AG10803 (cell line): Measurements from ENCODE around the gene ADAMTS6.

ENCODE experiments used
- DNase-seq: peaks from one replicate; pipeline ENCODE4 v3.0.0; 2010; ENCODE audit warnings: low read depth
- H3K4me3 ChIP-seq: 2 replicates; pipeline ENCODE4 v1.5.1; 2011; ENCODE audit warnings: mild to moderate bottlenecking, low read length, control low read depth
- CTCF ChIP-seq: conservative IDR thresholded peaks from 2 replicates; pipeline ENCODE4 v1.5.1; 2011; ENCODE audit warnings: mild to moderate bottlenecking, low read length, control low read depth, inconsistent platforms

The ADAMTS6 gene

GRCh38 chr5:65102371-65102975, 379.2 kb downstream of the ADAMTS6 start:
- peak overlapping the region; percentile 50 for H3K4me3 ChIP-seq
- DNase-seq = peak; percentile 6
- TF ChIP-seq CTCF = no peak

DNA sequence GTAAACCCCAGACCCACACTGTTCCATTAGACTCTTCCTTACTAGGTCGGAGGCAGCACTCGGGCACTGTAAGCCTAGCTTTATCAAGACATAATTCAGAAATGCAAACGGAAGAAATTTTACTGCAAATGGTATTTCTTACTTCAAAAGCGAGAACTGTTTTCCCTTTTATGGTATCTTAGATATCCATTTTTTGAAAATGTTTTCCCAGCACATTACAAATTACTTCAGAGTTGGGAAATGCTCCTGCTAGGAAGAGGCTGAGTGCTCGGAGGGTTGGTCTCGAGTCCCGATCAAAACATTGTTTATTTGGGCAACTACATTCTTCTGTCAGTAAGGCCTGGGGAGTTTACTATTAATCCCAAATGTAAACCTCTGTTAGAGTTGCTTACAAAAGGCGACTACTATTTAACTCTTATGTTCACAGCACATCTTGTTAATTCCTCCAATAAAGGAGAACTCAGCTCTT, 380.1 kb downstream of the ADAMTS6 start:
- no peak for TF ChIP-seq CTCF
- H3K4me3 ChIP-seq = no peak overlapping the region
- DNase-seq = no peak

DNA sequence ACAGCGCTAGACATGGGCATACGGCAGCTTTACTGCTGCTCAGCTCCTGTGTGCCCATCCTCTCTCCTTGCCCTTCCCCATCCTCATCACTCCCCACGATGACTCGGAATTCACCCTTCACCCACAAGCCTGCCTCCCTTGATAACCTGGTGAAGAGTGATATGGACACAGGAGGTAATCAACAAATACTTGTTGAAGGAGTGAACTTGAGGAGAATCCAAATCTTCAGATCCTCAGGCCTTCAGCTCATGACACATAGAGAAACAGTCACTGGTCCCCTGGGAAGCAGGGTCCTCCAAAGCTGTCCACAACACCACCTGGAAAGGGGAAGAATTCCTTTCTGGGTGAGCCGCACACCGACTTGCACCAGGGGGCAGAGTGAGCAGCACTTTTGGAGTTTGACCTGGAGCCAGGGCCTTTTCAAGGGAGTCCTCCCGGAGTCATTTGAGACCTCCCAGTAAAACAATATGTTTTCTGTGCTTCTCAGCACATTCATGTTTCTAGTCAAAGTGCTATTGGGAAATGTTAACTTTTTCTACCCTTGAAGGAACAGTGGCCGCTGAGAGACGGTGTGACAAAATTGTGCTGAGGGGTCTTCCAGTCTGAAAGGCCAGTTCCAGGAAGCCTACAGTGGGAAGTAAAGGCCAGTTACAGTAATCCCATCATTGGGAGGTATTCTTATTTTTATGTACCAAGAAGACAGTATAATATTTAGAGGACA, 380.6 kb downstream of the ADAMTS6 start:
- DNase-seq = peak; percentile 80
- no peak overlapping the region for H3K4me3 ChIP-seq
- TF ChIP-seq CTCF = peak; percentile 77
